HG03196 (cell line): Measurements from ENCODE around the gene GOLPH3.
"Not testable (repeated sequence)": the region's sequence is repeated elsewhere in the genome, so short reads cannot be mapped to it uniquely, and the experiment has no call there.

Source experiments
- ATAC-seq: cut with Tn5 transposase; IDR thresholded peaks from one replicate; pipeline ENCODE4 v1.9.1; 2021; ENCODE audit not compliant: unreplicated experiment

The GOLPH3 gene

GRCh38 chr5:32172186-32172911 lies 1.8 kb downstream of the GOLPH3 start:
- ATAC-seq, result not testable (repeated sequence)

- no peak for ATAC-seq
These were observed 3.6 kb downstream of the GOLPH3 start for GRCh38 chr5:32170303-32171151.

GRCh38 chr5:32168460-32169033 lies 5.6 kb downstream of the GOLPH3 start:
- no peak for ATAC-seq

- ATAC-seq, result no peak
These were observed 8.5 kb downstream of the GOLPH3 start for GRCh38 chr5:32165597-32165996.

GRCh38 chr5:32163785-32164184 lies 10.3 kb downstream of the GOLPH3 start:
- ATAC-seq, result peak; percentile 60

GRCh38 chr5:32163053-32163452 lies 11.1 kb downstream of the GOLPH3 start:
- ATAC-seq, result no peak

- no peak for ATAC-seq
These were observed 13.9 kb downstream of the GOLPH3 start for GRCh38 chr5:32160228-32160627.

GRCh38 chr5:32159328-32160072 lies 14.6 kb downstream of the GOLPH3 start:
- ATAC-seq, result no peak

GRCh38 chr5:32158679-32158975 lies 15.5 kb downstream of the GOLPH3 start:
- no peak for ATAC-seq

- ATAC-seq, result no peak
These were observed 17.0 kb downstream of the GOLPH3 start for GRCh38 chr5:32157078-32157477.

- ATAC-seq, result no peak
These were observed 17.5 kb downstream of the GOLPH3 start for GRCh38 chr5:32156635-32157034.

- no peak for ATAC-seq
These were observed 18.9 kb downstream of the GOLPH3 start for GRCh38 chr5:32155211-32155610.

- no peak for ATAC-seq
These were observed 20.4 kb downstream of the GOLPH3 start for GRCh38 chr5:32153723-32154122.

- no peak for ATAC-seq
These were observed 22.9 kb downstream of the GOLPH3 start for GRCh38 chr5:32151198-32151597.

- no peak for ATAC-seq
These were observed 23.8 kb downstream of the GOLPH3 start for GRCh38 chr5:32150366-32150765.

- ATAC-seq, result no peak
These were observed 26.2 kb downstream of the GOLPH3 start for GRCh38 chr5:32147959-32148358.

GRCh38 chr5:32147236-32147635 lies 26.9 kb downstream of the GOLPH3 start:
- ATAC-seq, result no peak

GRCh38 chr5:32145378-32145777 lies 28.7 kb downstream of the GOLPH3 start:
- ATAC-seq, result no peak

- ATAC-seq, result no peak
These were observed 29.5 kb downstream of the GOLPH3 start for GRCh38 chr5:32144378-32145207.

- ATAC-seq, result no peak
These were observed 30.3 kb downstream of the GOLPH3 start for GRCh38 chr5:32143617-32144377.
